Neutrophil (primary cell): ENCODE data around the gene VSNL1.

ENCODE experiments used
- H3K27ac ChIP-seq: fragments of 200-600 bp; sonication (generic); 2 replicates; pipeline ENCODE4 v1.5.1; 2016; ENCODE audit warnings: mild to moderate bottlenecking, moderate library complexity
- H3K27me3 ChIP-seq: fragments of 200-600 bp; sonication (generic); 2 replicates; pipeline ENCODE4 v1.6.0; 2016; ENCODE audit warnings: mild to moderate bottlenecking
- H3K36me3 ChIP-seq: fragments of 200-600 bp; sonication (generic); 2 replicates; pipeline ENCODE4 v1.5.1; 2017
- H3K4me1 ChIP-seq, 2 experiments: fragments of 200-600 bp in 1 of 2; sonication (generic) in 1 of 2; 1 replicate in 1 of 2; 2 replicates in 1 of 2; pipeline versions ENCODE4 v1.5.1 to v1.6.1; 2013 to 2016; ENCODE audit warnings: low read depth in 1 of 2, low read length in 1 of 2, mild to moderate bottlenecking in 1 of 2, moderate library complexity in 1 of 2; ENCODE audit not compliant: control insufficient read depth in 1 of 2, insufficient read depth in 1 of 2
- H3K4me3 ChIP-seq, 2 experiments: fragments of 200-600 bp in 1 of 2; sonication (generic) in 1 of 2; 1 replicate in 1 of 2; 2 replicates in 1 of 2; pipeline ENCODE4 v1.5.1; 2013 to 2016; ENCODE audit warnings: low read depth in 1 of 2, low read length in 1 of 2, mild to moderate bottlenecking in 1 of 2, moderate library complexity in 1 of 2
- H3K9me3 ChIP-seq: fragments of 200-600 bp; sonication (generic); 2 replicates; pipeline ENCODE4 v1.5.1; 2016
- TF ChIP-seq, protein P1 (sequence below): fragments of 200-600 bp; sonication (generic); IDR thresholded peaks from 2 replicates; pipeline ENCODE4 v1.5.1; 2016; ENCODE audit warnings: antibody characterized with exemption

Gene VSNL1

GRCh38 chr2:17517481-17518211 is 22.9 kb upstream of the VSNL1 start:
- H3K4me1 ChIP-seq, result no peaks in the 10 kb centered on the region
- H3K27me3 ChIP-seq, result peaks cover 33% of the 10 kb centered on the region
- H3K36me3 ChIP-seq, result no peaks in the 10 kb centered on the region
- H3K27ac ChIP-seq, result no peak overlapping the region
- H3K4me3 ChIP-seq, result no peak overlapping the region
- TF ChIP-seq, protein P1, sequence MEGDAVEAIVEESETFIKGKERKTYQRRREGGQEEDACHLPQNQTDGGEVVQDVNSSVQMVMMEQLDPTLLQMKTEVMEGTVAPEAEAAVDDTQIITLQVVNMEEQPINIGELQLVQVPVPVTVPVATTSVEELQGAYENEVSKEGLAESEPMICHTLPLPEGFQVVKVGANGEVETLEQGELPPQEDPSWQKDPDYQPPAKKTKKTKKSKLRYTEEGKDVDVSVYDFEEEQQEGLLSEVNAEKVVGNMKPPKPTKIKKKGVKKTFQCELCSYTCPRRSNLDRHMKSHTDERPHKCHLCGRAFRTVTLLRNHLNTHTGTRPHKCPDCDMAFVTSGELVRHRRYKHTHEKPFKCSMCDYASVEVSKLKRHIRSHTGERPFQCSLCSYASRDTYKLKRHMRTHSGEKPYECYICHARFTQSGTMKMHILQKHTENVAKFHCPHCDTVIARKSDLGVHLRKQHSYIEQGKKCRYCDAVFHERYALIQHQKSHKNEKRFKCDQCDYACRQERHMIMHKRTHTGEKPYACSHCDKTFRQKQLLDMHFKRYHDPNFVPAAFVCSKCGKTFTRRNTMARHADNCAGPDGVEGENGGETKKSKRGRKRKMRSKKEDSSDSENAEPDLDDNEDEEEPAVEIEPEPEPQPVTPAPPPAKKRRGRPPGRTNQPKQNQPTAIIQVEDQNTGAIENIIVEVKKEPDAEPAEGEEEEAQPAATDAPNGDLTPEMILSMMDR, result no peak
- no peaks in the 10 kb centered on the region for H3K9me3 ChIP-seq

GRCh38 chr2:17518212-17519154 is 22.0 kb upstream of the VSNL1 start, which contains the start of gene RAD51AP2:
Gene RAD51AP2, minus strand, starts transcription at chr2:17518440. Its CDS starts 25 bp downstream, at chr2:17518415.
- H3K27me3 ChIP-seq, result peaks cover 33% of the 10 kb centered on the region

DNA sequence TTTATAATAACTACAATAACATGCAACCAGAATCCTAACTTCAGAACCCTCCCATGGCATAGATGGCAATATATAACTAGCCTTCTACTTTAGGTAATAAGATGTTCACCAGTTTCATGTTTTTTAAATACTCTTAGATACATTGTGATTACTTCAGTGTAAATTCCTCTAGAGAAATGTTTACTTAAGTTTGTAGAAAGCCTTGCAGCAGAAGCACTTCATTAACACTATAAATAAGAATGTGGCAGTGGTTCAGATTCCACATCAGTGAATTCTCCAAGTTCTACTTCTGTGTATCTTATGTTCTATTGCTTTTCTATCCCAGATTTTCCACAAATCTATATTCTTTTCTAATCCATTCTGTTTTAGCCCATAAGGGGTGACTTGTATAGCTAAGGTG is 21.0 kb upstream of the VSNL1 start:
- no peaks in the 10 kb centered on the region for H3K4me1 ChIP-seq
- no peaks in the 10 kb centered on the region for H3K36me3 ChIP-seq
- peaks cover 33% of the 10 kb centered on the region for H3K27me3 ChIP-seq
- H3K9me3 ChIP-seq, result no peaks in the 10 kb centered on the region
- H3K4me3 ChIP-seq, result no peak overlapping the region
- no peak overlapping the region for H3K27ac ChIP-seq
- TF ChIP-seq, protein P1, result no peak

More at GRCh38 chr2:17518212-17519154, 22.0 kb upstream of the VSNL1 start, which contains the start of gene RAD51AP2:
- Histone ChIP-seq H3K4me1 (no peaks in the 10 kb centered on the region), H3K27ac (no peak within 1 kb of the TSS), H3K9me3 (no peaks in the 10 kb centered on the region), H3K4me3 (no peak within 1 kb of the TSS), H3K36me3 (no peaks in the 10 kb centered on the region)
- TF ChIP-seq, protein P1, result no peak

DNA sequence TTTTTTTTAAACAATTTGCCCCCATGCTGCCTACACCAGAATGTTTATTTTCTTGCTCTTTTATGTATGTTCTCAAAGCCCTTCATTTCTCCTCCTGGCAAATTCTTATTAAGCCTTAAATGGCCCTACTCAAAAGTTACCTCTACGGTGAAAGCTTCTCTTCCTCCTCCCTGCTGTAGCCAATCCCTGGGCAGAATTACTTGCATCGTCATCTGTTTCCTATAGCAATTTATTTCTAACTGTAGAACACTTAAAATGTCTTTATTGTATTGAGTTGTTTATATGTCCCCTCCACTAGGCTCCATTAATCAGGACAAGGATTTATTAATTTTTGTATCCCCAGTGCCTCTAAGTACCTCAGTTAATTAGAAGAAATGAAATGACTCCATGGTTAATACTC is 19.7 kb upstream of the VSNL1 start:
- H3K36me3 ChIP-seq, result no peaks in the 10 kb centered on the region
- peaks cover 33% of the 10 kb centered on the region for H3K27me3 ChIP-seq
- TF ChIP-seq, protein P1, result no peak
- H3K4me3 ChIP-seq, result no peak overlapping the region
- no peak overlapping the region for H3K27ac ChIP-seq
- no peaks in the 10 kb centered on the region for H3K4me1 ChIP-seq
- H3K9me3 ChIP-seq, result no peaks in the 10 kb centered on the region

- TF ChIP-seq, protein P1, result no peak
- no peaks in the 10 kb centered on the region for H3K4me1 ChIP-seq
- H3K4me3 ChIP-seq, result no peak overlapping the region
- no peak overlapping the region for H3K27ac ChIP-seq
- no peaks in the 10 kb centered on the region for H3K9me3 ChIP-seq
- H3K36me3 ChIP-seq, result no peaks in the 10 kb centered on the region
- H3K27me3 ChIP-seq, result peaks cover 33% of the 10 kb centered on the region
Measured at GRCh38 chr2:17521621-17522020, 18.9 kb upstream of the VSNL1 start.
